Cardiac fibroblast (primary cell): Measurements from ENCODE around the gene CNTNAP2.

Experiments used
- DNase-seq, 2 donors: peaks; one replicate each; pipeline versions ENCODE4 v3.0.0 to v3.0.0-alpha.2; 2010; ENCODE audit warnings: low read depth in 2 of 2
- H3K4me3 ChIP-seq, 2 donors: replicated peaks in 1 of 2; 1 replicate in 1 of 2; 2 replicates in 1 of 2; pipeline ENCODE4 v1.5.1; 2011; ENCODE audit warnings: low read depth in 2 of 2, low read length in 2 of 2, mild to moderate bottlenecking in 2 of 2, moderate library complexity in 1 of 2
- CTCF ChIP-seq: IDR thresholded peaks from one replicate; pipeline ENCODE4 v1.5.1; 2011; ENCODE audit warnings: low read depth, mild to moderate bottlenecking, low read length, inconsistent platforms

Gene CNTNAP2

GRCh38 chr7:147952918-147953317, 1836.3 kb downstream of the CNTNAP2 start:
- no peak overlapping the region for H3K4me3 ChIP-seq
- TF ChIP-seq CTCF = no peak
- no peak for DNase-seq

GRCh38 chr7:147968046-147968610, 1851.5 kb downstream of the CNTNAP2 start:
- H3K4me3 ChIP-seq = no peak overlapping the region
- TF ChIP-seq CTCF = no peak
- no peak for DNase-seq

GRCh38 chr7:147971606-147972110, 1855.1 kb downstream of the CNTNAP2 start:
- TF ChIP-seq CTCF = no peak
- no peak for DNase-seq
- H3K4me3 ChIP-seq = no peak overlapping the region

GRCh38 chr7:147978201-147978600, 1861.6 kb downstream of the CNTNAP2 start:
- H3K4me3 ChIP-seq = no peak overlapping the region
- no peak for TF ChIP-seq CTCF
- no peak for DNase-seq

GRCh38 chr7:147978651-147979050, 1862.0 kb downstream of the CNTNAP2 start:
- H3K4me3 ChIP-seq = no peak overlapping the region
- DNase-seq = no peak
- no peak for TF ChIP-seq CTCF

- H3K4me3 ChIP-seq = no peak overlapping the region
- TF ChIP-seq CTCF = no peak
- DNase-seq = no peak
Measured at GRCh38 chr7:147980826-147981813, 1864.5 kb downstream of the CNTNAP2 start.
